ENCODE measurements around the gene LRRC8C. TPM values are rescaled to one million over a fixed set of nuclear protein-coding genes. Genes with fewer than 3 reads are reported as not detected.

The LRRC8C gene
- total and polyA plus RNA-seq, 2 of the 8 experiments (the other 6 are each of a cell fraction or from before 2014, with no cell fraction given): 1.1 to 2.1 TPM

- TF ChIP-seq KDM5A (IDR thresholded peaks at IDR 0.05; ENCODE audit: low read length) (no peak), EZH2 (IDR thresholded peaks at IDR 0.05; ENCODE audit: low read depth, low read length, severe bottlenecking) (no peak), HDAC6 (IDR thresholded peaks at IDR 0.05; ENCODE audit: low read depth, low read length) (no peak)
Observed at GRCh38 chr1:89608984-89609725, 23.8 kb upstream of the LRRC8C start (continued).

All from H1 (cell line).